Choroid plexus epithelial cell (primary cell): ENCODE results near the gene CYP21A2.

Source experiments
- DNase-seq: peaks from one replicate; pipeline ENCODE4 v3.0.0-alpha.2; 2010; ENCODE audit warnings: low read depth
- H3K4me3 ChIP-seq: 2 replicates; pipeline ENCODE4 v1.5.1; 2011; ENCODE audit warnings: low read depth, mild to moderate bottlenecking, control low read depth, low read length, moderate library complexity
- TF ChIP-seq, protein P1 (sequence below): conservative IDR thresholded peaks from 2 replicates; pipeline ENCODE4 v1.5.1; 2011; ENCODE audit warnings: low read depth, mild to moderate bottlenecking, control low read depth, inconsistent platforms, low read length, moderate library complexity

The CYP21A2 gene

DNA sequence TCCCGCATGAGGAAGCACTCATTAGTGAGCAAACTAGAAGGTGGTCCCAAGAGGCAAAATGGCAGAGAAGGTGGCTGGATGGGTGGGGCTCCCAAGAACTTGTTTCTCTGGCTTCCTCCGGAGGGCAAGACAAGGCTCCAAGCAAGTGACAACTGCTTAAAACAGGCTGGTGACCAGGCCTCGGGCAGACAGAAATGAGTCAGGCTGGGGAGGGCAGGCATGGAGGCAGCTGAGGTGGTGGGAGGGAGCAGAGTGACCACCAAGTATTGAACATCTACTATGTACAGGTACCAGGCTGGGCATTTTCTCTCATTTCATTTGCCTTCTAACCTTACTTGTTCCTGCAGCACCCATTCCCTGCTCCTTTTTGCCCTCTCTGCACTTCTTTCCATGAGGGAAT lies 37.6 kb downstream of the CYP21A2 start:
- DNase-seq = no peak
- TF ChIP-seq, protein P1, sequence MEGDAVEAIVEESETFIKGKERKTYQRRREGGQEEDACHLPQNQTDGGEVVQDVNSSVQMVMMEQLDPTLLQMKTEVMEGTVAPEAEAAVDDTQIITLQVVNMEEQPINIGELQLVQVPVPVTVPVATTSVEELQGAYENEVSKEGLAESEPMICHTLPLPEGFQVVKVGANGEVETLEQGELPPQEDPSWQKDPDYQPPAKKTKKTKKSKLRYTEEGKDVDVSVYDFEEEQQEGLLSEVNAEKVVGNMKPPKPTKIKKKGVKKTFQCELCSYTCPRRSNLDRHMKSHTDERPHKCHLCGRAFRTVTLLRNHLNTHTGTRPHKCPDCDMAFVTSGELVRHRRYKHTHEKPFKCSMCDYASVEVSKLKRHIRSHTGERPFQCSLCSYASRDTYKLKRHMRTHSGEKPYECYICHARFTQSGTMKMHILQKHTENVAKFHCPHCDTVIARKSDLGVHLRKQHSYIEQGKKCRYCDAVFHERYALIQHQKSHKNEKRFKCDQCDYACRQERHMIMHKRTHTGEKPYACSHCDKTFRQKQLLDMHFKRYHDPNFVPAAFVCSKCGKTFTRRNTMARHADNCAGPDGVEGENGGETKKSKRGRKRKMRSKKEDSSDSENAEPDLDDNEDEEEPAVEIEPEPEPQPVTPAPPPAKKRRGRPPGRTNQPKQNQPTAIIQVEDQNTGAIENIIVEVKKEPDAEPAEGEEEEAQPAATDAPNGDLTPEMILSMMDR = no peak
- H3K4me3 ChIP-seq = no peak overlapping the region

DNA sequence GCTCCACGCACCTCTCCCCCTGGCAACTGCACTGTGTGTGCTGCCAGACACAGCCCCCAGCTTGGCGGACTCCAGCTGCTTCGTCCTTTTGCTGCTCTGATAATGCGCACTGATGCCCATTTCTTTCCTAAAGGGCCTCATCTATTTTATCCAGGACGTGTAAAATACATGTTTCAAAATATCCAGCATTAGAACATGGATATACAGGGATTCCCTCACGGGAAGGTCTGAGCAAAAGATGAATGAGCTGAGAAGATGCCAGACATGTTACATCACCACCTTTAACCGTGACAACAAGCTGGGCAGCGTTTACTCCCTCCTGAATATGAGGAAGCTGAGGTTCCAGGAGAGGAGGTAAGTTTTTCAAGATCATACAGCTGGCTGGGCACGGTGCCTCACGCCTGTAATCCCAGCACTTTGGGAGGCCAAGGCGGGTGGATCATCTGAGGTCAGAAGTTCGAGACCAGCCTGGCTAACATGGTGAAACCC lies 38.1 kb downstream of the CYP21A2 start:
- DNase-seq = peak; percentile 72
- H3K4me3 ChIP-seq = no peak overlapping the region
- TF ChIP-seq, protein P1 = no peak

GRCh38 chr6:32079566-32080290 lies 41.5 kb downstream of the CYP21A2 start:
- TF ChIP-seq, protein P1 = no peak
- no peak overlapping the region for H3K4me3 ChIP-seq

GRCh38 chr6:32081168-32081990 lies 43.2 kb downstream of the CYP21A2 start:
- TF ChIP-seq, protein P1 = no peak
- no peak overlapping the region for H3K4me3 ChIP-seq
- DNase-seq = peak; percentile 84

More at GRCh38 chr6:32079566-32080290, 41.5 kb downstream of the CYP21A2 start:
- no peak for DNase-seq

DNA sequence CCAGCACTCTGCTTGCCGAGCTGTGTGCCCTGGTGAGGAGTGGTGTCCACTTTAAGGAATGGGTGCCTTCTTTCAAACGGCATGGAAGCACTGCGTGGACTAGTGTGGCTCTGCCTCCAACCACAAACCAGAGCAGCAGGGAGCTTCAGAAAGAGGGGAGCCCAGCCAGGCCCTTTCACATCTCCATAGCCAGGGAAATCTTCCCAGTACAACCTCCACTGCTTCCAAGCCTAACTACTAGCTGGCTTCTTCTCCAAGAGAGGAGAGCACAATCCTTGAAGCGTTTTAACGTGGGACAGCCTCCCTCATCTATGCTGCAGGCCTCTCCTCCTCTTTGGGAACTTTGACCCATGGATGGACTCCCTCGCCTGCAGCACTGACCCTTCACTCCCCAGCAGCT lies 44.3 kb downstream of the CYP21A2 start:
- peak; percentile 16 for DNase-seq
- H3K4me3 ChIP-seq = no peak overlapping the region

DNA sequence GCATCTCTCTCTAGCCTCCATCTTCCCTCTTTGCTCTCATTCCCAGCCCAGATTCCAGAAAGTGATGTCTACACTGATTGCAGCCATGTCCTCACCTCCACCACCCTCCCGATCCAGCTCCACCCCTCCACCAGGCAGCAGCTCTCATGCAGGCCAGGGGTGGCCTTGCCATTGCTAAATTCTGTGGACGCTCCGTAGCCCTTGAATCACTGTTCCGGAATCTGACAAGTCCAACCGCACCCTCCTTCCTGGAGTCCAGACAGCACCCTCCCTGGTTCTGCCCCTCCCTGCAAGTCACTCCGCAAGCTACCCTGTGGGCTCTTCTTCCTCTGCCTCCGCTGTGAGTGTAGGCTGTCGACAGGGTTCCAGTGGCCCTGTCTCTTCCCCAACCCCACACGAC lies 44.7 kb downstream of the CYP21A2 start:
- TF ChIP-seq, protein P1 = no peak
- DNase-seq = peak; percentile 77
- no peak overlapping the region for H3K4me3 ChIP-seq

More for the DNA sequence above, 44.3 kb downstream of the CYP21A2 start:
- TF ChIP-seq, protein P1 = no peak
